WTC11 (cell line): ENCODE results near the gene MDGA2.

ENCODE experiments used
- ATF2 ChIP-seq: sonication (generic); formaldehyde crosslinking; IDR thresholded peaks from 2 replicates; pipeline ENCODE4 v1.8.1; 2022; ENCODE audit warnings: low read depth, missing genetic modification reagents, borderline replicate concordance
- ATF3 ChIP-seq: sonication (generic); formaldehyde crosslinking; conservative IDR thresholded peaks from 2 replicates; pipeline ENCODE4 v1.8.1; 2022; ENCODE audit warnings: mild to moderate bottlenecking, missing genetic modification reagents
- CREM ChIP-seq: sonication (generic); formaldehyde crosslinking; IDR thresholded peaks from 2 replicates; pipeline ENCODE4 v1.8.1; 2022; ENCODE audit warnings: mild to moderate bottlenecking, missing genetic modification reagents, moderate library complexity
- CTCF ChIP-seq: fragments of 200-600 bp; IDR thresholded peaks from 2 replicates; pipeline ENCODE4 v1.8.0; 2022; ENCODE audit warnings: antibody characterized with exemption
- ELF4 ChIP-seq: sonication (generic); formaldehyde crosslinking; IDR thresholded peaks from 2 replicates; pipeline ENCODE4 v1.8.1; 2022; ENCODE audit warnings: low read depth, mild to moderate bottlenecking, moderate library complexity, missing genetic modification reagents
- ETV6 ChIP-seq: sonication (generic); formaldehyde crosslinking; IDR thresholded peaks from 2 replicates; pipeline ENCODE4 v1.8.1; 2022; ENCODE audit warnings: mild to moderate bottlenecking, missing genetic modification reagents
- FOXP1 ChIP-seq: sonication (generic); formaldehyde crosslinking; IDR thresholded peaks from 2 replicates; pipeline ENCODE4 v1.8.0; 2022; ENCODE audit warnings: missing genetic modification reagents, mild to moderate bottlenecking, moderate library complexity, borderline replicate concordance
- GABPB1 ChIP-seq: sonication (generic); formaldehyde crosslinking; IDR thresholded peaks from 2 replicates; pipeline ENCODE4 v1.8.1; 2023; ENCODE audit warnings: mild to moderate bottlenecking, missing genetic modification reagents
- NR2C2 ChIP-seq: sonication (generic); formaldehyde crosslinking; IDR thresholded peaks from 2 replicates; pipeline ENCODE4 v1.8.0; 2022; ENCODE audit warnings: mild to moderate bottlenecking, missing genetic modification reagents
- USF1 ChIP-seq: sonication (generic); formaldehyde crosslinking; IDR thresholded peaks from 2 replicates; pipeline ENCODE4 v1.8.0; 2022; ENCODE audit warnings: mild to moderate bottlenecking, missing genetic modification reagents
- USF2 ChIP-seq: sonication (generic); formaldehyde crosslinking; IDR thresholded peaks from 2 replicates; pipeline ENCODE4 v1.8.1; 2023; ENCODE audit warnings: mild to moderate bottlenecking, missing genetic modification reagents, moderate library complexity
- ZNF317 ChIP-seq: sonication (generic); formaldehyde crosslinking; IDR thresholded peaks from 2 replicates; pipeline ENCODE4 v1.8.1; 2023; ENCODE audit warnings: low read depth, mild to moderate bottlenecking, moderate library complexity, missing genetic modification reagents, borderline replicate concordance
- ZNF512 ChIP-seq: sonication (generic); formaldehyde crosslinking; IDR thresholded peaks from 2 replicates; pipeline ENCODE4 v1.8.1; 2022; ENCODE audit warnings: missing genetic modification reagents, borderline replicate concordance

- TF ChIP-seq CTCF (no peak), ZNF317 (CRISPR knock-in tag) (no peak), GABPB1 (CRISPR knock-in tag) (no peak), ELF4 (CRISPR knock-in tag) (no peak), ATF3 (no peak), USF2 (CRISPR knock-in tag) (no peak), FOXP1 (CRISPR knock-in tag) (no peak), USF1 (no peak), NR2C2 (no peak), CREM (CRISPR knock-in tag) (no peak), ZNF512 (CRISPR knock-in tag) (no peak), ETV6 (CRISPR knock-in tag) (no peak), ATF2 (CRISPR knock-in tag) (no peak)
These were observed 175.0 kb downstream of the MDGA2 start for GRCh38 chr14:47500369-47500768.
